NCI-H1417 (cell line): ENCODE results near the gene AGPS.
"Not testable (repeated sequence)": the region's sequence is repeated elsewhere in the genome, so short reads cannot be mapped to it uniquely, and the experiment has no call there.

ENCODE experiments used
- DNase-seq, 3 experiments: peaks; one replicate each; lab custom pipeline; 2025; lab: John Stamatoyannopoulos, UW

AGPS gene

GRCh38 chr2:177392373-177393202, at the start of gene AGPS:
TSS of gene AGPS (plus strand) at chr2:177392773. CDS start at chr2:177392790, 17 bp downstream.
- peak; percentile 72 to 92 (median 89) for DNase-seq

GRCh38 chr2:177343773-177344172, 48.8 kb upstream of the AGPS start:
- no peak for DNase-seq

GRCh38 chr2:177344316-177344715, 48.3 kb upstream of the AGPS start:
- DNase-seq: no peak

- no peak for DNase-seq
These were observed 46.4 kb upstream of the AGPS start for GRCh38 chr2:177346192-177346591.

GRCh38 chr2:177347570-177347969, 45.0 kb upstream of the AGPS start:
- DNase-seq: no peak

GRCh38 chr2:177348118-177348654, 44.4 kb upstream of the AGPS start:
- no peak for DNase-seq

GRCh38 chr2:177348733-177349693, 43.6 kb upstream of the AGPS start:
- DNase-seq: no peak

- not testable (repeated sequence) for DNase-seq
These were observed 41.9 kb upstream of the AGPS start for GRCh38 chr2:177350624-177351023.

GRCh38 chr2:177351121-177351520, 41.5 kb upstream of the AGPS start:
- DNase-seq: not testable (repeated sequence)

GRCh38 chr2:177352441-177353186, 40.0 kb upstream of the AGPS start:
- no peak for DNase-seq

- DNase-seq: no peak
These were observed 39.4 kb upstream of the AGPS start for GRCh38 chr2:177353187-177353478.

GRCh38 chr2:177354541-177354940, 38.0 kb upstream of the AGPS start:
- DNase-seq: peak in 1 of 3 experiments; percentile 51

- DNase-seq: no peak
These were observed 36.7 kb upstream of the AGPS start for GRCh38 chr2:177355874-177356273.

GRCh38 chr2:177359836-177360595, 32.6 kb upstream of the AGPS start:
- no peak for DNase-seq

GRCh38 chr2:177362499-177362898, 30.1 kb upstream of the AGPS start:
- no peak for DNase-seq

- DNase-seq: no peak
These were observed 29.2 kb upstream of the AGPS start for GRCh38 chr2:177363332-177363731.

- DNase-seq: not testable (repeated sequence)
These were observed 26.8 kb upstream of the AGPS start for GRCh38 chr2:177365764-177366163.

GRCh38 chr2:177368023-177368422, 24.6 kb upstream of the AGPS start:
- DNase-seq: not testable (repeated sequence)

- no peak for DNase-seq
These were observed 13.2 kb upstream of the AGPS start for GRCh38 chr2:177379354-177379753.

GRCh38 chr2:177380181-177380580, 12.4 kb upstream of the AGPS start:
- no peak for DNase-seq

- no peak for DNase-seq
These were observed 8.6 kb upstream of the AGPS start for GRCh38 chr2:177383935-177384334.
